Psoas muscle (tissue), 8 donors: ENCODE data around the gene SAMD11. TPM values are rescaled to one million over a fixed set of nuclear protein-coding genes. Genes with fewer than 3 reads are reported as not detected.
A peak's percentile ranks its signal among the peaks of the same experiment; 100 is the strongest.

Experiments used
- ATAC-seq, 4 donors: fragments of 200-7000 bp; cut with Tn5 transposase; one replicate each; pipeline ENCODE4 v1.9.1; 2020; ENCODE audit warnings: moderate library complexity in 3 of 4, mild to moderate bottlenecking in 2 of 4
- DNase-seq, 2 donors: peaks; one replicate each; pipeline ENCODE4 v3.0.0-alpha.2; 2020
- H3K27ac ChIP-seq: fragments of 200-600 bp; one replicate; pipeline ENCODE4 v1.8.0; 2022
- H3K27me3 ChIP-seq, 3 donors: fragments of 200-600 bp in 1 of 3; one replicate each; pipeline versions ENCODE4 v1.6.1 to v1.8.0; 2013 to 2022; ENCODE audit warnings: low read length in 2 of 3, mild to moderate bottlenecking in 2 of 3, moderate library complexity in 1 of 3; ENCODE audit not compliant: insufficient read depth in 3 of 3
- H3K36me3 ChIP-seq, 2 donors: fragments of 200-600 bp in 1 of 2; one replicate each; pipeline versions ENCODE4 v1.6.1 to v1.8.0; 2013 to 2022; ENCODE audit warnings: low read depth in 1 of 2, mild to moderate bottlenecking in 1 of 2, moderate library complexity in 1 of 2; ENCODE audit not compliant: insufficient read depth in 1 of 2
- H3K4me1 ChIP-seq: fragments of 200-600 bp; one replicate; pipeline ENCODE4 v1.8.0; 2022
- H3K4me3 ChIP-seq: fragments of 200-600 bp; one replicate; pipeline ENCODE4 v1.8.0; 2022; ENCODE audit warnings: mild to moderate bottlenecking
- H3K9me3 ChIP-seq: fragments of 200-600 bp; one replicate; pipeline ENCODE4 v1.8.0; 2022
- CTCF ChIP-seq: fragments of 200-600 bp; IDR thresholded peaks from one replicate; pipeline ENCODE4 v1.8.0; 2022; ENCODE audit warnings: antibody characterized with exemption
- WGBS, 3 donors: extraction: QIAGEN DNeasy Blood & Tissue Kit; methylation state at CpG; one replicate each; pipeline versions ENCODE4 v1.1.6 to v1.1.7; 2013; 5-methylcytosine and 5-hydroxymethylcytosine counted together
- intact Hi-C, 2 donors: fragments of 100-400 bp; cut with DNase I; formaldehyde crosslinking; loops; one replicate each; pipeline versions ENCODE4 v1.11.0 to v1.14.2; 2022
- polyA plus RNA-seq, 3 donors: library from polyadenylated mRNA; stranded (reverse); fragments of 200-250 nt; gene quantifications; one replicate each; pipeline ENCODE4 v1.2.3, GENCODE V29; 2013
- total RNA-seq, 4 donors: library from RNA; stranded (reverse); fragmentation: NEBNext Ultra II Directional in 2 of 4; extraction: Animal tissue kit (Norgen Biotek cat#: 25700) in 2 of 4; gene quantifications; one replicate each; pipeline versions ENCODE4 v1.2.1 to v1.2.4, GENCODE V29; 2021 to 2023
- donor health status: healthy with polysubstance abuse.
- donor health status: DM: no; HTN: no; CAD: no; lungs with moderate emphysema.
- donor health status: Bipolar disorder and iron deficiency.
- donor health status: healthy.
- donor health status: DM: yes; HTN: yes; CAD: no.
- donor health status: DM: no; HTN: no; CAD: no.
- donor health status: DM: no; HTN: no; CAD: no.
- donor health status: DM: yes; HTN: yes; CAD: no.

Gene SAMD11
- total and polyA plus RNA-seq, 7 donors: 0.28 to 6.9 (median 1.0) TPM; not detected in 1

GRCh38 chr1:970973-971730 is 47.4 kb downstream of the SAMD11 start:
- Histone ChIP-seq H3K27ac (no peak overlapping the region), H3K4me1 (peaks cover 12% of the 10 kb centered on the region), H3K27me3 (peaks cover 0 to 37% (median 5%) of the 10 kb centered on the region in 3 donors), H3K4me3 (no peak overlapping the region), H3K36me3 (no peaks in the 10 kb centered on the region), H3K9me3 (no peaks in the 10 kb centered on the region)
- TF ChIP-seq CTCF: no peak
- ATAC-seq (peak in 2 of 4 donors; percentile 0 to 1), DNase-seq (no peak)
- intact Hi-C loops: no loop called here
- WGBS, 3 donors: 28 to 32% (median 31%) methylated on average over 35 to 42 of the region's 42 CpGs

GRCh38 chr1:971751-972506 is 48.2 kb downstream of the SAMD11 start:
- 66 to 69% (median 66%) methylated on average over 32 to 34 of the region's 34 CpGs for WGBS, 3 donors
- DNase-seq: no peak
- no peaks in the 10 kb centered on the region for H3K9me3 ChIP-seq
- intact Hi-C loops: no loop called here
- TF ChIP-seq CTCF: no peak
- no peak overlapping the region for H3K27ac ChIP-seq
- H3K27me3 ChIP-seq: peaks cover 0 to 32% (median 5%) of the 10 kb centered on the region in 3 donors
- peak in 3 of 4 donors; percentile 1 to 7 (median 2) for ATAC-seq
- H3K4me3 ChIP-seq: no peak overlapping the region
- no peaks in the 10 kb centered on the region for H3K36me3 ChIP-seq
- H3K4me1 ChIP-seq: peaks cover 6% of the 10 kb centered on the region

GRCh38 chr1:972726-973458 is 49.2 kb downstream of the SAMD11 start:
- DNase-seq: peak in 1 of 2 donors; percentile 72
- 39 to 56% (median 43%) methylated on average over 28 of the region's 28 CpGs for WGBS, 3 donors
- H3K36me3 ChIP-seq: no peaks in the 10 kb centered on the region
- no peak overlapping the region for H3K4me3 ChIP-seq
- no peak for TF ChIP-seq CTCF
- intact Hi-C loops: no loop called here
- no peaks in the 10 kb centered on the region for H3K9me3 ChIP-seq
- ATAC-seq: peak; percentile 17 to 41 (median 28)
- no peaks in the 10 kb centered on the region for H3K4me1 ChIP-seq
- H3K27me3 ChIP-seq: peaks cover 0 to 23% (median 2%) of the 10 kb centered on the region in 3 donors
- no peak overlapping the region for H3K27ac ChIP-seq

- Histone ChIP-seq H3K4me1 (peaks cover 5% of the 10 kb centered on the region), H3K9me3 (no peaks in the 10 kb centered on the region), H3K36me3 (no peaks in the 10 kb centered on the region), H3K4me3 (no peak overlapping the region), H3K27ac (no peak overlapping the region), H3K27me3 (peaks cover 0 to 15% (median 1%) of the 10 kb centered on the region in 3 donors)
- peak in 3 of 4 donors; percentile 17 to 29 (median 20) for ATAC-seq
- DNase-seq: peak in 1 of 2 donors; percentile 64
- no peak for TF ChIP-seq CTCF
- 41 to 52% (median 42%) methylated on average over 27 to 28 of the region's 28 CpGs for WGBS, 3 donors
- intact Hi-C loops: no loop called here
Observed at GRCh38 chr1:973459-974292, 50.0 kb downstream of the SAMD11 start.
